CD4-positive, alpha-beta T cell treated with Interferon alpha-2 for 1 hour (primary cell): ENCODE measurements around the gene TDP2.
A peak's percentile ranks its signal among the peaks of the same experiment; 100 is the strongest.

Experiments
- DNase-seq, 2 donors: peaks; one replicate each; pipeline ENCODE4 v3.0.0-alpha.2; 2020 to 2022

TDP2 gene, protein sequence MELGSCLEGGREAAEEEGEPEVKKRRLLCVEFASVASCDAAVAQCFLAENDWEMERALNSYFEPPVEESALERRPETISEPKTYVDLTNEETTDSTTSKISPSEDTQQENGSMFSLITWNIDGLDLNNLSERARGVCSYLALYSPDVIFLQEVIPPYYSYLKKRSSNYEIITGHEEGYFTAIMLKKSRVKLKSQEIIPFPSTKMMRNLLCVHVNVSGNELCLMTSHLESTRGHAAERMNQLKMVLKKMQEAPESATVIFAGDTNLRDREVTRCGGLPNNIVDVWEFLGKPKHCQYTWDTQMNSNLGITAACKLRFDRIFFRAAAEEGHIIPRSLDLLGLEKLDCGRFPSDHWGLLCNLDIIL

GRCh38 chr6:24666641-24667377 lies at the start of gene TDP2, which contains the start of gene ACOT13:
TDP2 (minus strand) TSS chr6:24666899; CDS start chr6:24666862, 37 bp downstream.
ACOT13 (plus strand) TSS chr6:24667077; CDS start chr6:24667264, 187 bp downstream.
- peak; percentile 97 to 98 for DNase-seq

- DNase-seq: no peak
These were observed 44.0 kb upstream of the TDP2 start for GRCh38 chr6:24710519-24711303.

GRCh38 chr6:24709014-24709711 lies 42.5 kb upstream of the TDP2 start:
- no peak for DNase-seq

GRCh38 chr6:24708612-24709011 lies 41.9 kb upstream of the TDP2 start:
- DNase-seq: no peak

DNA sequence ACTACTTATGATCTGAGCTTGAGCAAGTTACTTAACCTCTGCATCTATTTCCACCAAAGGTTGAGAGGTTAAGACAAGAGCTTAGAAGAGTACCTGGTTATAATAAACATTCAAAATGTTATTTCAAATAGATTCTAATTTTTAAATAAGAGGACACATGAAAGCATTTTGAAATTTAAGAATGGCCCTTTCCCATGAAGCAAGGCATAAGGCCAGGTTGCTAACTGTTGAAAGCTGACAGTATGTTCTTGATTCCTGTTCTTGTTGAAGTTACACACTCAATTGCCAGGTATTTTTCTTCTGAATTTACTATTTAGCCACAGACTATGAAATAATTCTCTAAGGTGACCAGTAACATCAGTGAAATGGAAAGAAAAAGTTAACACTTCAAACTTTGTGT lies 37.8 kb upstream of the TDP2 start:
- DNase-seq: no peak

DNA sequence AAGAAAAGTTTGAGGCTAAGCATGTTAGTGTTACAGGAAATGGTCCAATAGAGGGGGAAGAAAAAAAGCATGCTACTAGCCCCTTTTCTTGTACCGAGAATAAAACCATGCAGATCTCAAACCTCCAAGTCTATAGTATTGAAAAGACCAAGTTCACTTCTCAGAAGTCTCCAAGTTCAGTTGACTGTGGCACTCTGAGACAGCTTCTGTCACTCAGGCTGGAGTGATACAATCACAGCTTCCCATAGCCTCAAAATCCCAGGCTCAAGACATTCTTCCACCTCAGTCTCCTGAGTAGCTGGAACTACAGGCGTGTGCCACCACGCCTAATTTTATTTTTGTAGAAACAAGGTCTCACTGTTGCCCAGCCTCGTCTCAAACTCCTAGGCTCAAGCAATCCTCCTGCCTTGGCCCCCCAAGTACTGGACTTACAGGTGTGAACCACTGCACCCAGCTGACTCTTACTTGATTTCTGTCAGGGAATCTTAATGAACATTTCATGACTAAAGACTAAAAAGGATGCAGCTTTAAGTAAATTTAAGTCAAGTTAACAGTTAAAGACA lies 36.1 kb upstream of the TDP2 start:
- DNase-seq: no peak

DNA sequence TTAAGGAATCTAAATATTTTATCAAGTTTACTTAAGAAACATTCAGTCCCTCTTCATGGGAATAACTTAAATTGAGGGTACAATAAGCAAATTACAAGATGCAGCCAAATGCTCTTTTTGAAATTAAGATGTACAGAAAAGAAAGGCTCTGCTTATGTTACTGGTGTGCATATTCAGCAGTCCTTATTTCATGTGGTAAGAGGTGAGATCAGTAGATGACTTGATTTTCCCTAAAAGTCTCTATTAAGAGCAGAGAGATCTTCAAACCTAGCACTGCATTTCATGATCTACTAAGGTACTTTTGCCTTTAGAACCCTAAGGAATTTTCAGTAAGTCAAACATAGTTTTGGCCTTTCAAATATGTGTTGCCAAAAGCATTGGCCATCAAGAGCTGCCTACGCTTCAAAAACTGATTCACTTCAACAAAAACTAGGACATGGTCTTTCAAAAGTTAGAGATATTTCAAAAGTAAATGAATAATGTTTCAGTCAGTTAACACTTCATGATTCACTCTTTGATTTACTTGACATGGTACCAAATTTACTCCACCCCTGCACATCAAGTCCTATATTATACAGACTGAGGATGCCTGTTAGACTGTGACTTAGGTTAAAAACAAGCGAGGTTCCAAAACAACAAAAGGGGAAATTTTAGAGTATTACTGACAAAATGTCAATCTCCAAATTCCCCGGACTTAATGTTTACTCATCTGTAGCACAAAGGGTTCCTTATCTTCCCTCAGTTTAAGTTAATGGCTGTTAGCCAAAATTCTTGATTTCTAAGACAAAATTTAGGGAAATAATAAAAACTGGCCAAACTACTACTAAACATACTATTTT lies 33.0 kb upstream of the TDP2 start:
- no peak for DNase-seq

GRCh38 chr6:24696097-24696496 lies 29.4 kb upstream of the TDP2 start:
- no peak for DNase-seq

DNA sequence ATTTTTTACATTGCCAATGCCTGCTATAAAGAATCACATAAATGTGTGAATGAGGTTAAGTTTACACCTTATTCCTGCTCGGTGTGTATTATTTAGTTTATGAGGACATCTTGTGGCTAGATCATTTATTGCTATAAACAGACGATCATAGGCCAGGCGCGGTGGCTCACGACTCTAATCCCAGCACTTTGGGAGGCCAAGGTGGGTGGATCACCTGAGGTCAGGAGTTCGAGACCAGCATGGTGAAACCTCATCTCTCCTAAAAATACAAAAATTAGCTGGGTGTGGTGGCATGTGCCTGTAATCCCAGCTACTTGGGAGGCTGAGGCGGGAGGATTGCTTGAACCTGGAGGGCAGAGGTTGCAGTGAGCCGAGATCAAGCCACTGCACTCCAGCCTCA lies 28.9 kb upstream of the TDP2 start:
- DNase-seq: peak; percentile 8 to 74

GRCh38 chr6:24694198-24694597 lies 27.5 kb upstream of the TDP2 start:
- DNase-seq: no peak

- DNase-seq: no peak
These were observed 26.3 kb upstream of the TDP2 start for GRCh38 chr6:24692848-24693592.

- no peak for DNase-seq
These were observed 25.7 kb upstream of the TDP2 start for GRCh38 chr6:24692415-24692814.

DNA sequence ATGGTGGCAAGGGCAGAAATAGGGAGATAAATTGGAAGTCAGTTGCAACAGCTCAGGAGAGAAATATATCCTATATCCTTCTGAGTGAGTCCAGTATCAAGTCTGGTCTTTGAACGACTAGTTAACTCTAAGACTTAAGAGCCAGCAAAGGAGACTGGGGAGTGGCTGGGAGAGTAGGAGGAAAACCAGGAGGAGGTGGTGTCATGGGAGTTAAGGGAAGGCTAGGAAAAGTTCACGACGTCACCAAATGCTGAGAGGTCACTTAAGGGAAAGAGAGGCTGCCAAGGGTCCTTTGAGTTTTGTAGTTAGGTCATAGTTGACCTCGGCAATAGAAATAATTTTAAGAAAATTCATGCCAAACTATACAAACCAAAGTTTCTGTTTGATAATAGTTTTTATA lies 25.3 kb upstream of the TDP2 start:
- no peak for DNase-seq

DNA sequence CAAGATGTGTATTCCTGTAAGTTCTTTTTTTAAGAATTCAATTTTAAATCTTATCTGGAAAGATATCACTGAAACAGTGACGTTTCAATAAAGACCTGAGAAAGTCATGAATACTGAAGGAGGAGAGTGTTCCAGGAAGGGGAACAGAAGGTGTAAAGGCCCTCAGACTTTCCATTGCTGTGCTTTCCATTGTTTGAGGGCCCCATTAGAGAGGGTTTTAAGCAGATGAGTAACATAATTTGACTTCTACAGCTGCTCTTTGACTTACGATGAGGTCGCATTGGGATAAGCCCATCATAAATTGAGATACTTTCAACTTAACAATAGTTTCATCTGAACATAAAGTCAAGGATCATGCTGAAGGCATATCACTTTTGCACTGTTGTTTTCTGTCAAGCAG lies 24.9 kb upstream of the TDP2 start:
- DNase-seq: no peak

- no peak for DNase-seq
These were observed 23.9 kb upstream of the TDP2 start for GRCh38 chr6:24690593-24690992.

DNA sequence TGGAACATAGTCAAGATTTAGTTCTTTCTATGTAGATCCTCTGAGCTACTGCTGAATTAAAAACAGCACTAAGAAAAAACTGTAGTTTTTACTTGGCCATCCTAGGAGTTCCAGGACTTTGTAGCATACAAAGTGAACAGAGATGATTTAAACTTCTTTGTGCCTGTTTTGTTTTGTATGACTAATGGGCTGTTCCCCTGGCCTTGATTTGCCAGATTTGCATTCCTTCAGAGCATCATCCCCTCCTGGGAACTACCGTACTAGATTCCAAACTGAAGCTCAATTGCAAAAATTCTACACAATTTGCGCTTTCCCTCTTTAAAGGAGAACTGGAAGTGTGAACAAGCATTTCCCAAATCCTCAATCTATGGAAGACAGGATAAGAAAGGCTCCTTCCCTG lies 23.3 kb upstream of the TDP2 start:
- DNase-seq: no peak

DNA sequence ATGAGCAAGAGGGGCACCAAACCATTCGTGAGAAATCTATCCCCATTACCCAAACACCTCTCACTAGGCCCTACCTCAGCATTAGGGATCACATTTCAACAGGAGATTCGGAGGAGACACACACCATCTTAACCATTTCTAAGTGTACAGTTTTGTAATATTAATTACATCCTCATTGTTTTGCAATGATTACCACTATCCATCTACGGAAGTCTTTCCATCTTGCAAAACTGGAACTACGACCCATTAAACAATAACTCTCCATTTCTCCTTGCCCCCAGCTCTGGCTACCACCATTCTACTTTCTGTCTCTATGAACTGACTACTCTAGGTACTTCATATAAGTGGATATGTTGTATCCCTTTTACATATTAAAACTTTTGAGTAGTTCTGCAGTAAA lies 20.2 kb upstream of the TDP2 start:
- DNase-seq: no peak

DNA sequence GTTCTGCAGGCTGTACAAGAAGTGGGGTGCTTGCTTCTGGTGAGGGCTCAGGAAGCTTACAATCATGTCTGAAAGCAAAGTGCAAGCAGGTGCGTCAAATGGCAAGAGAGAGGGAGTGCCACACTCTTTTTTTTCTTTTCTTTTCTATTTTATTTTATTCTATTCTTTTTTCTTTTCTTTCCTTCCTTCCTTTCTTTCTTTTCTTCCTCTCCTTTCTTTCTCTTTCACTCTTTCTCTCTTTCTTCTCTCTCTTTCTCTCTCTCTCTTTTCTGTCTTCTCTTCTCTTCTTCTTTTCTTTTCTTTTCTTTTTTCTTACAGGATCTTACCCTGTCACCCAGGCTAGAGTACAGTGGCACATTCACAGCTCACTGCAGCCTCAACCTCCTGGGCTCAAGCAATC lies 19.7 kb upstream of the TDP2 start:
- no peak for DNase-seq

- no peak for DNase-seq
These were observed 16.9 kb upstream of the TDP2 start for GRCh38 chr6:24683297-24684296.

DNA sequence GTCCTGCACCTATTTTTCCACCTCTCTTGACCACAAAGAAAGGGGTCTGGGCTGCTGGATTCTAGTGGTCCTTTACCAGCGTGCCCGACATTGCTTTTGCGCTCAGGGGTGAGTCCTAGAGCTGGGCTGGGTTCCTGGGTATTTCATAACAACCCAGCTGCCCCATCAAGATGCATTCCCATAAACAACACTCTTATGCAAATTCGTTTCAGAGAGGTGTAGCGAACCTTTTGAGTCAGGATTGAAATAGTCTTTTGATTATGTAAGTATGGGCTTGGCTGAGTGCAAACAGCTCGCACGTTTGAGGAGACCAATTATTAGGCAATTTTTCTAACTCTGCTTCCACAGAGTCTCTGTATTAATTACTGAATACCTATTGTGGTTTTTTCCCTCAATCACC lies 13.9 kb upstream of the TDP2 start:
- DNase-seq: no peak
